Immature natural killer cell (primary cell): ENCODE data around the gene CREB3L2. TPM values are rescaled to one million over a fixed set of nuclear protein-coding genes. Genes with fewer than 3 reads are reported as not detected.

Experiments
- DNase-seq, 3 donors: peaks; one replicate each; pipeline ENCODE4 v3.0.0; 2022; ENCODE audit warnings: mixed read lengths in 1 of 3
- H3K27ac Mint-ChIP-seq, 6 donors: one replicate each; pipeline ENCODE4 v1.8.0; 2020; ENCODE audit warnings: mixed read lengths in 6 of 6, mild to moderate bottlenecking in 5 of 6, inconsistent platforms in 4 of 6, moderate library complexity in 3 of 6
- H3K27me3 Mint-ChIP-seq, 3 donors: one replicate each; pipeline ENCODE4 v1.8.0; 2020 to 2021; ENCODE audit warnings: low read depth in 3 of 3, mild to moderate bottlenecking in 3 of 3, mixed read lengths in 3 of 3, moderate library complexity in 3 of 3, inconsistent platforms in 1 of 3
- H3K36me3 Mint-ChIP-seq, 3 donors: one replicate each; pipeline ENCODE4 v1.8.0; 2020; ENCODE audit warnings: mixed read lengths in 3 of 3, inconsistent platforms in 2 of 3, mild to moderate bottlenecking in 2 of 3
- H3K4me1 Mint-ChIP-seq, 2 donors: one replicate each; pipeline ENCODE4 v1.8.0; 2020; ENCODE audit warnings: inconsistent platforms in 2 of 2, mild to moderate bottlenecking in 2 of 2, mixed read lengths in 2 of 2, moderate library complexity in 1 of 2
- H3K4me3 Mint-ChIP-seq, 5 donors: one replicate each; pipeline ENCODE4 v1.8.0; 2020; ENCODE audit warnings: mild to moderate bottlenecking in 5 of 5, mixed read lengths in 5 of 5, inconsistent platforms in 3 of 5, moderate library complexity in 3 of 5
- H3K9me3 Mint-ChIP-seq, 6 donors: one replicate each; pipeline ENCODE4 v1.8.0; 2020; ENCODE audit warnings: mild to moderate bottlenecking in 6 of 6, mixed read lengths in 6 of 6, inconsistent platforms in 4 of 6, moderate library complexity in 3 of 6
- polyA plus RNA-seq, 3 donors: library from polyadenylated mRNA; unstranded; fragments of 300-500 nt; fragmentation: Illumina TruSeq; gene quantifications; one replicate each; pipeline ENCODE4 v1.2.3, GENCODE V29; 2021

Gene CREB3L2
- polyA plus RNA-seq, 3 donors from 2014 or later = 10.8 to 21.6 (median 12.6) TPM

GRCh38 chr7:137967143-137968018, 34.5 kb downstream of the CREB3L2 start:
- H3K27ac Mint-ChIP-seq = peak overlapping the region in 2 of 6 donors; percentile 76 to 84
- peaks cover 22 to 62% of the 10 kb centered on the region in 2 donors for H3K4me1 Mint-ChIP-seq
- no peak overlapping the region for H3K4me3 Mint-ChIP-seq
- no peaks in the 10 kb centered on the region for H3K27me3 Mint-ChIP-seq
- H3K36me3 Mint-ChIP-seq = peaks cover 0 to 4% (median 3%) of the 10 kb centered on the region in 3 donors
- H3K9me3 Mint-ChIP-seq = no peaks in the 10 kb centered on the region
- no peak for DNase-seq

- Mint-ChIP-seq H3K27ac (peak overlapping the region in 2 of 6 donors; percentile 76 to 84), H3K4me3 (no peak overlapping the region), H3K9me3 (no peaks in the 10 kb centered on the region), H3K36me3 (peaks cover 0 to 4% (median 3%) of the 10 kb centered on the region in 3 donors), H3K27me3 (no peaks in the 10 kb centered on the region), H3K4me1 (peaks cover 24 to 69% of the 10 kb centered on the region in 2 donors)
- DNase-seq = no peak
Observed at GRCh38 chr7:137966641-137967142, 35.2 kb downstream of the CREB3L2 start.

GRCh38 chr7:137965942-137966640, 35.8 kb downstream of the CREB3L2 start:
- H3K4me1 Mint-ChIP-seq = peaks cover 28 to 75% of the 10 kb centered on the region in 2 donors
- no peaks in the 10 kb centered on the region for H3K9me3 Mint-ChIP-seq
- peak overlapping the region in 1 of 6 donors; percentile 14 for H3K27ac Mint-ChIP-seq
- H3K27me3 Mint-ChIP-seq = no peaks in the 10 kb centered on the region
- no peak overlapping the region for H3K4me3 Mint-ChIP-seq
- H3K36me3 Mint-ChIP-seq = peaks cover 0 to 4% (median 3%) of the 10 kb centered on the region in 3 donors
- no peak for DNase-seq

GRCh38 chr7:137964824-137965545, 36.9 kb downstream of the CREB3L2 start:
- Mint-ChIP-seq H3K4me1 (peaks cover 30 to 77% of the 10 kb centered on the region in 2 donors), H3K9me3 (no peaks in the 10 kb centered on the region), H3K27me3 (no peaks in the 10 kb centered on the region), H3K36me3 (peaks cover 0 to 4% (median 3%) of the 10 kb centered on the region in 3 donors), H3K27ac (no peak overlapping the region), H3K4me3 (no peak overlapping the region)
- DNase-seq = no peak

GRCh38 chr7:137962875-137963507, 38.9 kb downstream of the CREB3L2 start:
- Mint-ChIP-seq H3K4me3 (no peak overlapping the region), H3K27ac (no peak overlapping the region), H3K36me3 (peaks cover 0 to 3% (median 0%) of the 10 kb centered on the region in 3 donors), H3K27me3 (no peaks in the 10 kb centered on the region), H3K9me3 (no peaks in the 10 kb centered on the region), H3K4me1 (peaks cover 30 to 77% of the 10 kb centered on the region in 2 donors)
- DNase-seq = no peak

GRCh38 chr7:137962491-137962874, 39.4 kb downstream of the CREB3L2 start:
- H3K4me1 Mint-ChIP-seq = peaks cover 27 to 74% of the 10 kb centered on the region in 2 donors
- peak overlapping the region in 1 of 6 donors; percentile 7 for H3K27ac Mint-ChIP-seq
- H3K36me3 Mint-ChIP-seq = peaks cover 0 to 4% (median 0%) of the 10 kb centered on the region in 3 donors

GRCh38 chr7:137961200-137962177, 40.4 kb downstream of the CREB3L2 start:
- peaks cover 0 to 10% (median 5%) of the 10 kb centered on the region in 3 donors for H3K36me3 Mint-ChIP-seq
- no peaks in the 10 kb centered on the region for H3K27me3 Mint-ChIP-seq
- no peaks in the 10 kb centered on the region for H3K9me3 Mint-ChIP-seq
- peak overlapping the region in 2 of 6 donors; percentile 71 to 72 for H3K27ac Mint-ChIP-seq
- no peak overlapping the region for H3K4me3 Mint-ChIP-seq
- H3K4me1 Mint-ChIP-seq = peaks cover 26 to 74% of the 10 kb centered on the region in 2 donors
- DNase-seq = no peak

More at GRCh38 chr7:137962491-137962874, 39.4 kb downstream of the CREB3L2 start:
- H3K27me3 Mint-ChIP-seq = no peaks in the 10 kb centered on the region
- no peaks in the 10 kb centered on the region for H3K9me3 Mint-ChIP-seq
- DNase-seq = no peak
- no peak overlapping the region for H3K4me3 Mint-ChIP-seq

GRCh38 chr7:137960020-137960419, 41.9 kb downstream of the CREB3L2 start:
- Mint-ChIP-seq H3K36me3 (peaks cover 0 to 10% (median 5%) of the 10 kb centered on the region in 3 donors), H3K27me3 (no peaks in the 10 kb centered on the region), H3K27ac (peak overlapping the region in 1 of 6 donors; percentile 62), H3K4me1 (peaks cover 19 to 63% of the 10 kb centered on the region in 2 donors), H3K4me3 (no peak overlapping the region), H3K9me3 (no peaks in the 10 kb centered on the region)
- no peak for DNase-seq

GRCh38 chr7:137958470-137959431, 43.1 kb downstream of the CREB3L2 start:
- peaks cover 19 to 65% of the 10 kb centered on the region in 2 donors for H3K4me1 Mint-ChIP-seq
- no peaks in the 10 kb centered on the region for H3K9me3 Mint-ChIP-seq
- no peak overlapping the region for H3K4me3 Mint-ChIP-seq
- DNase-seq = no peak
- H3K27ac Mint-ChIP-seq = peak overlapping the region in 2 of 6 donors; percentile 5 to 26
- H3K27me3 Mint-ChIP-seq = no peaks in the 10 kb centered on the region
- H3K36me3 Mint-ChIP-seq = peaks cover 0 to 10% (median 5%) of the 10 kb centered on the region in 3 donors

GRCh38 chr7:137957887-137958286, 44.0 kb downstream of the CREB3L2 start:
- Mint-ChIP-seq H3K4me3 (no peak overlapping the region), H3K27ac (no peak overlapping the region), H3K36me3 (peaks cover 0 to 15% (median 5%) of the 10 kb centered on the region in 3 donors), H3K9me3 (no peaks in the 10 kb centered on the region), H3K27me3 (no peaks in the 10 kb centered on the region), H3K4me1 (peaks cover 19 to 57% of the 10 kb centered on the region in 2 donors)
- no peak for DNase-seq

GRCh38 chr7:137956591-137956990, 45.3 kb downstream of the CREB3L2 start:
- DNase-seq = no peak
- Mint-ChIP-seq H3K27me3 (no peaks in the 10 kb centered on the region), H3K4me1 (peaks cover 15 to 44% of the 10 kb centered on the region in 2 donors), H3K4me3 (no peak overlapping the region), H3K9me3 (no peaks in the 10 kb centered on the region), H3K36me3 (peaks cover 0 to 12% (median 5%) of the 10 kb centered on the region in 3 donors), H3K27ac (no peak overlapping the region)
